LNCAP (cell line): ENCODE data around the gene RAB11FIP3.

Experiments used
- TF ChIP-seq, protein P1 (sequence below): fragments of 450-650 bp; IDR thresholded peaks from 2 replicates; pipeline ENCODE4 v1.5.1; 2017; ENCODE audit warnings: mild to moderate bottlenecking

Gene RAB11FIP3

GRCh38 chr16:426115-426905 lies 861 bp downstream of the RAB11FIP3 start:
- TF ChIP-seq, protein P1, sequence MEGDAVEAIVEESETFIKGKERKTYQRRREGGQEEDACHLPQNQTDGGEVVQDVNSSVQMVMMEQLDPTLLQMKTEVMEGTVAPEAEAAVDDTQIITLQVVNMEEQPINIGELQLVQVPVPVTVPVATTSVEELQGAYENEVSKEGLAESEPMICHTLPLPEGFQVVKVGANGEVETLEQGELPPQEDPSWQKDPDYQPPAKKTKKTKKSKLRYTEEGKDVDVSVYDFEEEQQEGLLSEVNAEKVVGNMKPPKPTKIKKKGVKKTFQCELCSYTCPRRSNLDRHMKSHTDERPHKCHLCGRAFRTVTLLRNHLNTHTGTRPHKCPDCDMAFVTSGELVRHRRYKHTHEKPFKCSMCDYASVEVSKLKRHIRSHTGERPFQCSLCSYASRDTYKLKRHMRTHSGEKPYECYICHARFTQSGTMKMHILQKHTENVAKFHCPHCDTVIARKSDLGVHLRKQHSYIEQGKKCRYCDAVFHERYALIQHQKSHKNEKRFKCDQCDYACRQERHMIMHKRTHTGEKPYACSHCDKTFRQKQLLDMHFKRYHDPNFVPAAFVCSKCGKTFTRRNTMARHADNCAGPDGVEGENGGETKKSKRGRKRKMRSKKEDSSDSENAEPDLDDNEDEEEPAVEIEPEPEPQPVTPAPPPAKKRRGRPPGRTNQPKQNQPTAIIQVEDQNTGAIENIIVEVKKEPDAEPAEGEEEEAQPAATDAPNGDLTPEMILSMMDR: no peak

DNA sequence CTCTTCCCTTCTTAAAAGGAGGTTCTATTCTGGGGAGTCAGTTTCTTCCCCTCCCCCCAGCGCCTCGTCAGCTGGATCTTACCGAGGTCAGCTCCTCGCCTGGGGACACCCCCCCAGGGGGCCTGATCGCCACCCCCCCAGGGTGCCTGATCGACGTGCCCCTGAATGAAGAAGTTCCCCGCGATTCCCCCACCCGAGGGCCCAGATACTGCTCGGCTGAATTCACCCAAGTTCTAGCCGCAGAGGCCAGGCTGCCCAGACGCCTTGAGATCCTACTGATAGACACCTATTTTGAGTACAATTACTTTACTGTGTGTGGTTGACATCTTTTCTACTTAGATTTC lies 1.4 kb downstream of the RAB11FIP3 start:
- TF ChIP-seq, protein P1: no peak

DNA sequence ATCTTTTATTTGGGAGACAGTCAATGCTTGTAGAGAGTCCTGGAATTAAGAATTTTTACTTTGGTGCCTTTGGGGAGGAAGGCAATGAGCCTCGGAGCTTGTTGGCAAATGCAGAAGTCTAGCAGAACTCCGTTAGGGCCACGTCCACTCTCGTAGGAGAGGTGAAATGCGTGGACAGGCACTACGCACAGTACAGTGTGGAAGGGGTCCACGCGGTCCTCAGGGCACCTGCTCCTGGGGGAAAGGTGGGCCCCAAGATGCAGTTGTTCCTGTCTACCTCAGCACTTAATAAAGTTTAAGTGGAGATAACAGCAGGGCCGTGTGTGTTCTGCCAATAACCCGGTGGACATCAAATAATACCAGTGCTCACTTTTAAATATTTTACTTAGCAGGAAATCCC lies 1.8 kb downstream of the RAB11FIP3 start:
- TF ChIP-seq, protein P1: no peak

DNA sequence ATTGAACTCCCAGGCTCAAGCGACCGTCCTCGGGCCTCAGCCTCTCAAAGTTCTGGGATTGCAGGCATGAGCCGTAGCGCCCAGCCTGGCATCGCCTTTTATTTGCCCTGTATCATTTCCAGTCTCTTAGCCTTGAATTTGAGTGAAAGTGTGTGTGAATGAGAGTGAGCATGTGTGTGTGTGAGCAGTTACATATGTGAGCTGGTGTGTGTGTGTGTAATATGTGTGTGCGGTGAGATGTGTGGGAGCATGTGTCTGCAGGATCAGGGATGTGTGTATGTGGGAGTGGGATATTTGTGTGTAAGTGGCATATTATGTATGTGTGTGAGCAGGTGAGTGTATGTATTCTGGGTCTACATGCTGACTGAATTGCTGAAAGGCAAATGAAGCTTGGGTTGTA lies 5.5 kb downstream of the RAB11FIP3 start:
- TF ChIP-seq, protein P1: no peak

DNA sequence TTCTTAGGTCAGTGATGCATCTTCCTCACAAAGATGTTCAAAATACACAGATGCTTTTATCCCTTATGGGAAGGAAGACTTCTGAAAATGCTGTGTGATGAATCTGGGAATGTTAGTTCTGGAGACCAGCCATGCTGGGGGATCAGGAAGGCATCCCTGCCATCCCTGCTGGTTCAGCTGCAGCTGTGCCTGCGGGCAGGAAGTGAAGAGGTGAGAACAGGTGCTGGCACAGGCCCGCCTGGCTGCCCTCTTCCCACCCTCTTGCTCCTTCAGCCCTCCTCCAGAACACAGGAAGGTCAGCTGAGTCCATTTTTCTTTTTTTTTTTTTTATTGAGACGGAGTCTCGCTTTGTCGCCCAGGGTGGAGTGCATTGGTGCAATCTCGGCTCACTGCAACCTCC lies 15.2 kb downstream of the RAB11FIP3 start:
- TF ChIP-seq, protein P1: no peak

DNA sequence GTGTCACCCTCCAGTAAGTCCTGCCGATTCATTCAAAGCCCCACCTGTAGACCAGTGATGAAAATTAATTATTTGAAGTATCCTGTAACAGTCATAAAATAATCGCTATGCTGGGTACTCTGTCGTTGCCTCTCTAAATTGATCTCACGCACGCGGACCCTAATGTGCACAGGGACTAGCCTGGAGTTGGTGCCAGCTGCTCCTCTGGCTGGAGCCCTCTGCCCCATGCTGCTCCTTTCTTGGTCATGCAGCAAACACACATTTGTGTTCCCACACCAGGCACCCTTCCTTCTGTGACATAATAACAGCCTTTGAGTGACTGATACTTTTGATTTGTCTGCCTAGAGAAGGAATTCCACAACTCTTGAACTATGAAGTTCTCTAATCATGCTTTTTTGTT lies 16.0 kb downstream of the RAB11FIP3 start:
- TF ChIP-seq, protein P1: no peak

GRCh38 chr16:442976-443375 lies 17.5 kb downstream of the RAB11FIP3 start:
- TF ChIP-seq, protein P1: no peak

- TF ChIP-seq, protein P1: no peak
Measured at GRCh38 chr16:444027-444426, 18.6 kb downstream of the RAB11FIP3 start.
